Fibroblast of lung (primary cell): Measurements from ENCODE around the gene KCNG1. TPM values are rescaled to one million over a fixed set of nuclear protein-coding genes. Genes with fewer than 3 reads are reported as not detected.
"Not testable (repeated sequence)": the region's sequence is repeated elsewhere in the genome, so short reads cannot be mapped to it uniquely, and the experiment has no call there.

Experiments
- DNase-seq, 2 donors: peaks; one replicate each; pipeline versions ENCODE4 v3.0.0 to v3.0.0-alpha.2; 2010; ENCODE audit warnings: low read depth in 2 of 2
- H2AFZ ChIP-seq: 2 replicates; pipeline ENCODE4 v1.5.1; 2012; ENCODE audit warnings: low read length, control low read depth, inconsistent platforms
- H3K27ac ChIP-seq: 2 replicates; pipeline ENCODE4 v1.5.1; 2011; ENCODE audit warnings: low read length, control low read depth; ENCODE audit not compliant: insufficient read depth
- H3K27me3 ChIP-seq: 2 replicates; pipeline ENCODE4 v1.5.1; 2011; ENCODE audit warnings: mild to moderate bottlenecking, low read length; ENCODE audit not compliant: control insufficient read depth, insufficient read depth
- H3K36me3 ChIP-seq: 2 replicates; pipeline ENCODE4 v1.5.1; 2011; ENCODE audit warnings: low read length; ENCODE audit not compliant: control insufficient read depth, insufficient read depth
- H3K4me1 ChIP-seq: 2 replicates; pipeline ENCODE4 v1.5.1; 2011; ENCODE audit warnings: low read length; ENCODE audit not compliant: control insufficient read depth, insufficient read depth; ENCODE audit errors: extremely low read depth
- H3K4me2 ChIP-seq: 2 replicates; pipeline ENCODE4 v1.5.1; 2011; ENCODE audit warnings: low read length, control low read depth; ENCODE audit not compliant: insufficient read depth; ENCODE audit errors: extremely low read depth
- H3K4me3 ChIP-seq, 4 experiments: fragments of 200-600 bp in 1 of 4; sonication (generic) in 1 of 4; replicated peaks in 1 of 4; 2 replicates each; pipeline ENCODE4 v1.5.1; 2011 to 2016; ENCODE audit warnings: low read length in 4 of 4, low read depth in 3 of 4, mild to moderate bottlenecking in 3 of 4, control low read depth in 2 of 4, inconsistent platforms in 1 of 4, mixed read lengths in 1 of 4; ENCODE audit not compliant: insufficient read depth in 1 of 4; ENCODE audit errors: control extremely low read depth in 1 of 4
- H3K79me2 ChIP-seq: 2 replicates; pipeline ENCODE4 v1.5.1; 2012; ENCODE audit warnings: mild to moderate bottlenecking, low read length, inconsistent platforms; ENCODE audit not compliant: control insufficient read depth, insufficient read depth
- H3K9ac ChIP-seq: 2 replicates; pipeline ENCODE4 v1.5.1; 2011; ENCODE audit warnings: mild to moderate bottlenecking, low read length, control low read depth; ENCODE audit not compliant: insufficient read depth
- H3K9me3 ChIP-seq: 2 replicates; pipeline ENCODE4 v1.5.1; 2012; ENCODE audit warnings: low read depth, low read length; ENCODE audit not compliant: control insufficient read depth, insufficient read depth
- H4K20me1 ChIP-seq: 2 replicates; pipeline ENCODE4 v1.5.1; 2011; ENCODE audit warnings: low read length; ENCODE audit not compliant: control insufficient read depth, insufficient read depth; ENCODE audit errors: extremely low read depth
- EZH2 ChIP-seq: IDR thresholded peaks from 2 replicates; pipeline ENCODE4 v1.5.1; 2012; ENCODE audit warnings: low read length, control low read depth, mild to moderate bottlenecking; ENCODE audit errors: missing control alignments
- polyA plus RNA-seq, 2 donors: library from polyadenylated mRNA; depleted of rRNA in 1 of 2; stranded (reverse) in 1 of 2; unstranded in 1 of 2; fragments of >200 nt; gene quantifications; 2 replicates each; pipeline ENCODE4 v1.2.1, GENCODE V29; 2011 to 2012; ENCODE audit warnings: missing spikeins in 1 of 2
- total RNA-seq: library from RNA; depleted of rRNA; stranded (reverse); fragments of >200 nt; gene quantifications from 2 replicates; pipeline ENCODE4 v1.2.1, GENCODE V29; 2014
- TF ChIP-seq, protein P1 (sequence below), 2 donors: IDR thresholded peaks in 1 of 2; conservative IDR thresholded peaks in 1 of 2; 1 replicate in 1 of 2; 2 replicates in 1 of 2; pipeline ENCODE4 v1.5.1; 2011 to 2012; ENCODE audit warnings: low read length in 2 of 2, control low read depth in 1 of 2, inconsistent platforms in 1 of 2, low read depth in 1 of 2, mild to moderate bottlenecking in 1 of 2

KCNG1 gene
- total and polyA plus RNA-seq, 2 donors (not counting 1 experiment from before 2014, with no cell fraction given) = 1.8 to 9.9 TPM

DNA sequence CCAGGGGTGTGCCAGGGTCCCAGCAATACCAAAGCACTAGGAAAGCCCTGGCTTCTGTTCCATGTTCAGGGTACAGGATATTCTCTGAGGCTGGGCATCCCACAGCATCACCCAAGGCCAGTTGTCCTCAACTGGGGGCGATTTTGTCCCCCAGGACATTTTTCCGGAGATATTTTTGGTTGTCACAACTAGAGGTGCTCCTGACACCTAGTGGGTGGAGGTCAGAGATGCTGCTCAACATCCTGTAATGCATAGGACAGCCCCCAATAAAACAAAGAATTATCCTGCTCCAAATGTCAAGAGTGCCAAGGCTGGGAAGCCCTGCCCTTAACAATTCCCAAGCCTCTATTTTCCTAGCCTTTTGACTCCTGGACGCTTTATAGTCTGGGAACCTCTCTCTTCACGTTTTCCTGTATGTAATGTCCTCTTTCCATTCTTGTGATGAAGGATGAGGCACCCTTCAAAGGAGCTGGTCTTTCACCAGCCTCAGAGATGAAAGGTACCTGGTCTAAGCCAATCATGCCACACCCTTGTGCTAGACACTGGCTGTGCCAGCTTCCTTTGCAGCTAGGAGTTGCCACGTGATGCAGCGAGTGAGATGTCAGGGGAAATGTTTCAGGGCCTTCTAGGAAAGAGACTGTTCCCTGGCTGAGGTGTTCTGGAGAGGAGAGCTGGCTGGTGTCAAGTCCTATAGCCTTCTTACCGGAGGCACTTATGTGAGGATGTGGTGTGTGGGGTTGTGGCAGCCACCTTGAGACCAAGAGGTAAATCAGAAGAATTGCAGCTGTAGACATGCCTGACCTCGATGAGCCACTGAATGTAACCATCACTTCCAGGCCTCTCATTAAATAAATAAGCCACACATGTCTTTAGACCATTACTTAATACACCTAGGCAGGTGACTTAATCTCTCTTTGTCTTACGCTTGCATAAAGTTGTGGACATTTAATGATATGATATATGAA, 23.4 kb upstream of the KCNG1 start:
- TF ChIP-seq, protein P1, sequence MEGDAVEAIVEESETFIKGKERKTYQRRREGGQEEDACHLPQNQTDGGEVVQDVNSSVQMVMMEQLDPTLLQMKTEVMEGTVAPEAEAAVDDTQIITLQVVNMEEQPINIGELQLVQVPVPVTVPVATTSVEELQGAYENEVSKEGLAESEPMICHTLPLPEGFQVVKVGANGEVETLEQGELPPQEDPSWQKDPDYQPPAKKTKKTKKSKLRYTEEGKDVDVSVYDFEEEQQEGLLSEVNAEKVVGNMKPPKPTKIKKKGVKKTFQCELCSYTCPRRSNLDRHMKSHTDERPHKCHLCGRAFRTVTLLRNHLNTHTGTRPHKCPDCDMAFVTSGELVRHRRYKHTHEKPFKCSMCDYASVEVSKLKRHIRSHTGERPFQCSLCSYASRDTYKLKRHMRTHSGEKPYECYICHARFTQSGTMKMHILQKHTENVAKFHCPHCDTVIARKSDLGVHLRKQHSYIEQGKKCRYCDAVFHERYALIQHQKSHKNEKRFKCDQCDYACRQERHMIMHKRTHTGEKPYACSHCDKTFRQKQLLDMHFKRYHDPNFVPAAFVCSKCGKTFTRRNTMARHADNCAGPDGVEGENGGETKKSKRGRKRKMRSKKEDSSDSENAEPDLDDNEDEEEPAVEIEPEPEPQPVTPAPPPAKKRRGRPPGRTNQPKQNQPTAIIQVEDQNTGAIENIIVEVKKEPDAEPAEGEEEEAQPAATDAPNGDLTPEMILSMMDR (conservative IDR thresholded peaks at IDR 0.05 in 1 of 2, IDR thresholded peaks at IDR 0.05 in 1 of 2; ENCODE audit: low read depth in 1 of 2, low read length in 2 of 2) = no peak
- no peak for TF ChIP-seq EZH2
- H3K27ac ChIP-seq = no peak overlapping the region
- no peaks in the 10 kb centered on the region for H3K79me2 ChIP-seq

DNA sequence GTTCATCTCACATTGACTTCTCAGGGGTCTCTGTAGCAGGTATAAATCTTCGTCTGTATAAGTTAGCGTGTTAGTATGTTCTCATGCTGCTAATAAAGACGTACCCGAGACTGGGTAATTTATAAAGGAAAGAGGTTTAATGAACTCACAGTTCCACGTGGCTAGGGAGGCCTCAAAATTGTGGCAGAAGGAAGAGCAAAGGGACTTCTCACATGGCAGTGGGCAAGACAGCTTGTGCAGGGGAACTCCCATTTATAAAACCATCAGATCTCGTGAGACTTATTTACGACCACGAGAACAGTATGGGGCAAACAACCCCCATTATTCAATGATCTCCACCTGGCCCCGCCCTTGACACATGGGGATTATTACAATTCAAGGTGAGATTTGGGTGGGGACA, 22.6 kb upstream of the KCNG1 start:
- not testable (repeated sequence) for H3K36me3 ChIP-seq, DNase-seq, H3K4me1 ChIP-seq, H3K27ac ChIP-seq, H3K27me3 ChIP-seq, H3K9ac ChIP-seq, H3K4me3 ChIP-seq, H2AFZ ChIP-seq, H3K9me3 ChIP-seq, H3K4me2 ChIP-seq, H3K79me2 ChIP-seq, H4K20me1 ChIP-seq

More for the DNA sequence above, 23.4 kb upstream of the KCNG1 start:
- Histone ChIP-seq H3K4me2 (no peak overlapping the region), H3K36me3 (no peaks in the 10 kb centered on the region), H3K4me3 (no peak overlapping the region), H3K9me3 (no peaks in the 10 kb centered on the region), H2AFZ (no peak overlapping the region), H4K20me1 (no peaks in the 10 kb centered on the region), H3K27me3 (peaks cover 12% of the 10 kb centered on the region), H3K4me1 (no peaks in the 10 kb centered on the region), H3K9ac (no peak overlapping the region)
- no peak for DNase-seq

DNA sequence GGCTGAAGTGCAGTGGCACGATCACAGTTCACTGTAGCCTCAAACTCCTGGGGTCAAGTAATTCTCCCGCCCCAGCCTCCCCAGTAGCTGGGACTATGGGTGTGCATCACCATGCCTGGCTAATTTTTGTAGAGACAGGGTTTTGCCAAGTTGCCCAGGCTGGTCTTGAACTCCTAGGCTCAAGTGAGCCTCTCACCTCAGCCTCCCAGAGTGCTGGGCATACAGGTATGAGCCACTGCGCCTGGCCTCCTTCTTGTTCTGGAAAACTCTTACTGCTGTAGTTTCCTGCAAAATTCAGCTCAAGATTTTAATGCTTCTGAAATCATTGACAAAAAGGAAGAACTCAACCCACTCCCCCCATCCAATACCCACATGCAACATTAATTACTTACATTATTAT, 21.9 kb upstream of the KCNG1 start:
- TF ChIP-seq, protein P1 (conservative IDR thresholded peaks at IDR 0.05 in 1 of 2, IDR thresholded peaks at IDR 0.05 in 1 of 2; ENCODE audit: low read depth in 1 of 2, low read length in 2 of 2) = no peak
- TF ChIP-seq EZH2 = no peak
- no peak for DNase-seq
- Histone ChIP-seq H3K4me3 (no peak overlapping the region), H3K9me3 (no peaks in the 10 kb centered on the region), H3K27me3 (peaks cover 2% of the 10 kb centered on the region), H2AFZ (no peak overlapping the region), H3K4me2 (no peak overlapping the region), H4K20me1 (no peaks in the 10 kb centered on the region), H3K4me1 (no peaks in the 10 kb centered on the region), H3K79me2 (no peaks in the 10 kb centered on the region), H3K36me3 (no peaks in the 10 kb centered on the region), H3K9ac (no peak overlapping the region), H3K27ac (no peak overlapping the region)
